Stimulated activated CD4-positive, alpha-beta T cell treated with anti-CD3 and anti-CD28 coated beads, Interleukin-12 subunit alpha, Interleukin-12 subunit beta, amount 100 ng/mL, for 4 hours (primary cell): ENCODE measurements around the gene ACOXL.

Source experiments
- DNase-seq: peaks from one replicate; pipeline ENCODE4 v3.0.0-alpha.2; 2020

Gene ACOXL

DNA sequence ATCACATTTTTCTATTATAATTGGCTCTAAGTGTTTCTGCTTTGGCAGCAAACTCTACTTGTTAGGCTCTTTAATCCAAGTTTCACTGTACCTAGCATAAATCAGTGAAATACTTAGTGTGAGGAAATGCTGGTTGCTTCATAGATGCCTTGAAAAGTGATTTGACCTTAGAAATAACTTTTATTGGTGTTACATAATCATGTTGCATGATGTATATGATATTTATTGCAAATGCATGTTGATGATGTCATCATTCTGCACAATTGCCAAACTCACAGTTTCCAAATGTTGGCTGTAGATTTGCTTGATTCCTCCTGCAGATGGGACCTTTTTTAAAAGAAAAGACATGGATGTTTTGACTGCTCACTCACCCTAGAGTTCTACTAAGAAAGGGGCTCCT is 250.8 kb downstream of the ACOXL start:
- no peak for DNase-seq

DNA sequence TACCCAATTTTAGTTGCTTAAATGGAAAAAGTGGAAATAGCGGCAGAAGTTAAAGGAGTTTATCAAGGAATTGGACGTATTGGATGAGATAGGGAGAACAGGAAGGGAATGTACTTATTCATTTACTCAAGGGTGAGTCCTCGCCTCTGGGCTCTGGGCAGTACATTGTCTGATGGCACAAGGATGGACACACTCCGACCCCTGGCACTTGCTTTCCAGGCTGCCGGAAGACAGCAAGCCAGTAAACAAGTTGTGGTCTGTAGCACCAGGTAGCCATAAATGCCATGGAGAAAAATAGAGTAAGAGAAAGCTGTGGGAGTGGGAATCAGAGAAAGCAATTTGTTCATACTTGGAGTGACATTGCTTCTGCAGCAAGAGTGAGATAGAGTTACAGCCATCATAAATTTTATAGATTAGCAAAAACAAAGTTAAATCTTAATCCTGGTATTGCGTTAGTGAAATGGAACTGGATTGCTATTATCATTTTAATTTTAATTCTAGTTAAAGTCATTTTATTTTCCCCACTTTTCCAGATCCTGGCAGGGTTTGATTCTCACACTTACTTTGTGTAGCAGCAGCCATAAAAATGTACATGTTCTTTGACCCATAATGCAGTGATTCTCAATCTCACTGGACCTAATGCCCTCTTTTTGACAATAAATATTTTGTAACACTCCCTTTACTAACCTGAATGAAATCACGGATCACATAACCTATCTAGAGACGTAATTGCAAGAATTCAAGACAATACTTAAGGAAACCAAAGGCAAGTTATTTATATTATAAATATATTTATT is 252.5 kb downstream of the ACOXL start:
- no peak for DNase-seq

DNA sequence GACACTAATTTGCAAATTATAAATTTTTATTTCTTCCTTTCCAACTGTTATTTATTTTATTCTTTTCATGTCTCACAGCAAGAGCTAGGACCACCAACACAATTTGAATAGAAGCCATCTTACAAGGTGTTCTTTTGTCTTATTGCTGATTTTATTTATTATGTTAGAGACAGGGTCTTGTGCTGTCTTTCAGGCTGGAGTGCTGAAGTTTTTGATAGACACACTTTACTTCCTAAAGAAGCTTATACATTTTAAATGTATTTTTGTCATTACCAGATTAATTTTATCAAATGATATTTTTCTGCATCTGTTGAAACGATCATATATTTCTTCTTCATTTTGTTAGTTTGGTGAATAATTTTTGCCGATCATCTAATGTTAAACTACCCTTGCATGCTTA is 258.1 kb downstream of the ACOXL start:
- DNase-seq = no peak

DNA sequence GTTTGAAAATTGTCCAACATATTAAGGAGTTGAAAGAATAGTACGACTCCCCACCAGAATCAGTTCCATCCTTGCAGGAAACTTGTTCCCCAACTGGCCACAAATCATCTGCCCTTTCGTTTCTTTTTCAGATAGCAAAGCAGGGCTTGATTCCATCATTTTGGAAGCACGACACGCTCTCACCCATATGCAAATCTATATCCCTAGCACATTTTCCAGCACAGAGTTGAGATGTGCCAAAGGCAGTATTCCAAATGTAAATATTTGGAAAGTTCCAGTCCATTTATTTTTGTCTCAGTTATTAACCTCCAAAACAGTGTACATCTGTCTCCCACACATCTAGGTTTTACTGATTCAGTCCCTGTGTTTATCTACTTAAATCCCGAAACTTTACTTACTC is 259.5 kb downstream of the ACOXL start:
- no peak for DNase-seq

DNA sequence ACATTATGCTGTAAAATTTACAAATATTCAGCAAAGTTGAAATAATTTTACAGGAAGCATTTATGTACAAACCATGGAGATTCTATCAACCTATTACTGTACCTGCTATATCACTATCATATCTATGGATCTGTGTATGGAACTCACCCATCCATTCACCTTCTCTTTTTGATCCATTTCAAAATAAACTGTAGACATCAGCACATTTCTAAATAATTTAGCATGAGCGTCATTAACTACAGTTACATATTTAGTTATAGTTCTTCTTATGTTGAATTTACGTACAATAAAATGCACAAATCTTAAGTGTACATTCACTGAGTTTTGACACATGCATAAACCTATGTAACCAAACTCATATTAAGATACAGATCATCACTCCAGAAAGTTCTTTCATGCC is 260.5 kb downstream of the ACOXL start:
- no peak for DNase-seq

DNA sequence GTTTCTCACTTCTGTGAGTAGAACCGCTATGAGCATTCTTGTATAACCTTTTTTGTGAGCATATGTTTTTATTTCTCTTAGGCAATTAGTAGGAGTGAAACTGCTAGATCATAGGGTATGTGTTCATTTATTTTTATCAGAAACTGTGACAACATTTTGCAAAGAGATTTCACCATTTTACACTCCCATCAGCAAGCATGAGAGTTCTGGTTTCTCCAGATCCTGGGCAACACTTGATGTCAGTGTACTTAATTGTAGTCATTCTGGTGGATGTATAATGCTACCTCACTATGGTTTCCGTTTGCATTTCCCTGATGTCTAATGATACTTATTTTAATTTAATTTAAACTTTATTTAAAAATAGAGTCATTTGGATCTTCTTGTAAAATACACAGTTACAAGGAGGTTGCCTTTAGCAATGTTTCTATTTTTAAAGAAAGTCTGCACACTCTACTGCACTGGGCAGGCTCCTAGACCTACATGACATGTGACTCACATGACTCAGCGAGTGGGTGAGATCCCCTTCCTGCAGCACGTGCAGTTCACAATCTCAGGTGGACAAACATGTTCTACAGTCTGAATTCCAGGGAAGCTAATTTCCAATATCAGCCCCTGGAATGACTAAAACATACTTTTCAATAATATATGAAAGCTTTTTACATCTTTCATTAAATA is 261.3 kb downstream of the ACOXL start:
- no peak for DNase-seq

DNA sequence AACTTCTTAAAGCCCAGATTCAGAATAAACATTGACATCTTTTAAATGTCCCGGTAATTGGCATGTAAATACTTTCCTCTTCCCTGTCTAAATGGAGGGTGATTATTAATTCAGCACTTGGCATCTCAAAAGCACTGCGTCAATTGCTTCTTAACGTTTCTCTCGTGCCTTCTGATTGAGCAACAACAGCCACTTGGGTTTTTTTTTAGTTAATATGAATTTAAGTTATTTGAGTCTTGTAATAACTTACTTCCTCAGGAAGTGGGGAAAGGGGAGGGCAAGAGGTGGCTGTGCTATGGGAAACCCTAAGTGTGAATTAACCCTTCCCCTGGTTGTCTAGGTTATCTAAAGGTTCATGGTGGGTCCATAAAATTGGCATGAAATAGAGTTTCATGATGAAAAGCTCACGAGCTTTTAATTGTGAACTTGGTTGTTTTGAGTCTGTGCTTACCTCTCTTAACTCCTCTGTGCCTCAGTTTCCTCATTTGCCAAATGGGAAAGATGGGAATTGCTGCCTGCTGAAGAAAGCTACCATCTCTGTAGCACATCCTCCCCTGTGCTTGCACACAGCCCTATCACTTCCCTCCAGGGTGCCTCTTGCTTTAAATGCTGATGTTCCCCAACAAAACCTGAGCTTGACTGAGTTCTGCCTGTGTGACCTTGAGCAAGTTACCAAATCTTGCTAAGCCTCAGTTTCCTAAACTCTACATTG is 262.0 kb downstream of the ACOXL start:
- no peak for DNase-seq

DNA sequence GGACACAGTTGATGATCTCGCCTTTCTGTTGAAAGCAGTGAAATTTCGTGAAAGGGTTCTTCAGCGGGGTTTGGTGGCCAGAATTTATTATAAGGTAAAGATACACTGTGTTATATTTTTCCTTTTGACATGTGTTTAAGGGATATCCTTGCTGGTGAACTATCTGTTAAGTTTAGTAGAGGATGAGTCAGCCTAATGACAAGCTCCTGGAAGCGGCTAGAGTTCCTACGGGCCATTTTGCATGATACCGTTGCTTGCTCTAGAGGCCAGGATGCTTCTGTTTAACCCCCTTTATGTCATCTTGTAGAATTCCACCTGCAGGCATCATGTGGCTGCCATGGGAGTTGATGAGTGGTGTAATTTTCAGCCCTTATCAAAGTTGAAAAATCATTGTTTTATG is 263.5 kb downstream of the ACOXL start:
- DNase-seq = no peak

DNA sequence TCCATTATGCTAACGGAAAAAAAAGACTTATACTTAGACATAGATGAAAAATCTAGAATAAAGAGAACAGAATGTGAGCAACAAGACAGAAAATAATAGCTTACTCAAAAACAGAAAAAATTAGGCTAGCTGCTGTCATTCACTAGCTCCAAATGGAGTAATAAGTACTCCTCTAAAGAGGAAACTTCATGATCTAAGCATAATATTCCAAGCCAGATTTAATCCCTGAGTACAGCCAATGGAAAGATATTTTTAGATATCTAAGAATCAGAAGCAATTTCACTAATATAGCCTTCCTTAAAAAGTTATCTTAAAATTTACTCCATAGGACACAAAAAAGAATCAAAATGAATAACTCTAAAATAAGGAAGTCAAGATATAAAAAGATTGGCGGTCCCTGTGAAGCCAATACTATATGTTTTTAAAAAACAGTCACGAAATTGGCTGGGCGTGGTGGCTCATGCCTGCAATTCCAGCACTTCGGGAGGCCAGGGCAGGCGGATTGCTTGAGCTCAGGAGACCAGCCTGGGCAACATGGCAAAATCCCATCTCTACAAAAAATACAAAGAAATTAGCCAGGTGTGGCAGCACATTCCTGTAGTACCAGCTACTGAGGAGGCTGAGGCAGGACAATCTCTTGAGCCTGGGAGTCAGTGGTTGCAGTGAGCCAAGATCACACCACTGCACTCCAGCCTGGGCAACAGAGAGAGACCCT is 265.1 kb downstream of the ACOXL start:
- DNase-seq = no peak

DNA sequence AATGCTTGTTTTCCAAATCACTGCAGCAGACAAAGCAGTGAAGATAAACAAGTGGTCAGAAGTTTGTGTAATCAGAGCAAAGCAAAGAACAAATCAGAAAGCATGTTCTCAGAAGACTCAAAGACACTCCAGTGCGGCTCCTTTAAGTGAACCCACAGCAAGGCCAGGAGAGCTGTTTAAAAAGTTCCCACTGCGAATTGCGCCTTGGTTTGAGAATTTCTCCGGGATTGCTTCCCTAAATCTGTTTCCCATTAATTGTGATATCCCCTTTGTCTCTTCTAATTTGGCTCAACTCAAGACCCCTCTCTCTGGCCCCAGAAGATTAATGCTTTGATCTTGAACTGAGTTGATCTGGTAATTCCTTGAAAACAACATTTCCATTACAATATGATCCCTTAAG is 265.9 kb downstream of the ACOXL start:
- no peak for DNase-seq

DNA sequence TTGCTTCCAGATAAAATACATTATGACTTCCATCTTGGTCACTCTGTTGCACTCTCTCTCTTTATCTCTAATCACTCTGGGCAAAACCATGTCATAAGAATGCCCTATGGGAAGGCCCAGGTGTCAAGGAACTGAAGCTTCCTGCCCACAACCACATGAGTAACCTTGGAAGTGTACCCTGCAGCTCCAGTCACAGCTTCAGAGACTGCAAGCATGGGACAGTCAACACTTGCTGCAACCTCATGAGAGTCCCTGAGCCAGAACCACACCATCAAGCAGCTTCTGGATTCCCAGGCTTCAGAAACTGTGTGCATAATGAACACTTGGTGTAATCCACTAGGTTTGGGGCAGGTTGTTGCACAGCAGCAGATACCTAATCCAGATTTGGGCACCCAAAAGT is 267.3 kb downstream of the ACOXL start:
- DNase-seq = no peak

DNA sequence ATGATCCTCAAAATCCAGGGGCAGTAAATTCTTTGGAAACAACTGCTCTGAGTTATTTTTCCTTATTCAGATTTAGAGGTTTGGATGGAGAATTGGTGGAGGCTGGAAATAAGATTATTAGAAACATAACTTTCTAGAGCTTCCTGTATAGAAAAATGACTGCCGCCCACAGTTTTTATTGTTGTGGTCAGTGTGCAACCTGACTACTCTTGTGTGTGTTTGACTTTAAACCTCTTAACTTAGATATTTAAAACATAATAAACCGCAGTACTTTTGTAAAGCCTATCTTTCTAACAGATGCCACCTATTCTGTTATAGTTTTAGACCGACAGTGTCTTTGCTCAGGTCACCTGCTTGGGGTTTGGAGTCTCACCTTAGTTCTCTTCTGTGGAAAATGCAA is 272.9 kb downstream of the ACOXL start:
- no peak for DNase-seq

DNA sequence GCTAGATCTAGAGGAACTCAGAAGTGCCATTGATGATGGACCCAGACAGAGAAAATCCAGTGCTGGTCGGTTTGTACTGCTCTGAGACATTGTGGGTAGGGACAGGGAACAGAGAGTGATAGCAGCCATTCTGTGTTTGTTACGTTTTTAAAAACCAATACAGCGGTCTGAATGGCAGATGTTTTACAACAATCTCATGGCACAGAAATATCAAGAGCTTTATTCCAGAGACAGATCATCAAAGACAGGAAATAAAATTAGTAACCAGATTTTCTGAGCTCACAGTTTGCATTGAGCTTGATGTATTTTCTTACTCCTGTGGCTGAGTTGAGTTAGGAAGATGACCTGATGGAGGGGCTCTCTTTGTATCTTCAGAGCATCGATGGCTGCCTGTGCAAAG is 273.4 kb downstream of the ACOXL start:
- no peak for DNase-seq

DNA sequence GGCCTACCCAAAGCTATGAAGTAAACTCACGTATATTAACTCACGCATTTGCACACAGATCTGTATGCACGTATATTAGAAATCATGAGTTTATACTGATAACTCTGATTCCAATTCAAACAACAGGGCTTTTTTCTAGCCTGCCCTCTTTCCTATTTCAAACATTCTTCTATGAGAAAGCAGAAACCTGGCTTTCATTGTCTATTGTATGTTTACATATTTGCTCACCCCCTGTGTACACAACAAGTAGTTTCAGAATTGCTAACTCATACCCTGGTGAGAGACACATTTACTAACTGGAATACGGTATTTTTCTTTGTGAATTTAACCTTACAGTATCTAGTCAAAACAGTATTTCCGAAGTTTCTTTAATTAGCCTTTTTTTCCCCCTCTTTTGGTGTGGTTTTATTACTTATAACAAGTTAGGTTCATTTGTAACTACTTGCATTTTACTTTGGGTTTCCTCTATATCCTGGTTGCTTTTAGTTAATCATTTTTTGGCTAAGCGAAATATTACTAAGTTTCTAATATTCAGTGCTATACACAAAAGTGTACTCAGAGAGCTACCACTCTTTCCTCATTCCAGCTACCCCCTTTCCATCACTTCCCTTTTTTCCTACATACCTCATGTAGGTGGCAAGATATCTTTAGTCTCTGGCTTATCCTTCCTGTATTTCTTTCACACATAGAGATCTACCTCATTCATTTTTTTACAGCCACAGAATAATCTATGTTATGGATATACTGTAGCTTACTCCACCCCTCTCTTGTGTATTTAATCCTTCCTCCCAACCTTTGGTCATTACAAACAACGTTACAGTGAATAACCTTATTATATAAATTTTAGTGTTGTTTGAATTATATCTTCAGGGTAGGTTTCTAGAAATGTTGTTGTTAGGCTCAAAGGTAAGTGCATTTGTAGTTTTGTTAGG is 275.6 kb downstream of the ACOXL start:
- DNase-seq = no peak

DNA sequence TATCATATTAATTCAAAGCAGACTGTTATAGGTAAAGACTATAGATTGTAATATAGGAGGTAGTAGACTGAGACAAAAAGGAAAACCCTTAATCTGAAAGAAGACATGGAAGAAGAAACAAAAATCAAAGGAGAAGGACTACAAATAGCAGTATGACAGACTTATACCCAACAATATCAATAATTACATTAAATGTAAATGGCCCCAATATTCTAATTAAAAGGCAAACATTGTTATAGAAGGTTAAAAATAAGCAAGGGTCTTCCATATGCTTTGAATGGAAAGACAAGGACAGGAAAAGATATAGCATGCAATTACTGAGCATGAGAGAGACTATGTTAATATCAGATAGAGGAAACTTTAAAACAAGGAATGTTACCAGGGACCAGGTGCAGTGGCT is 278.8 kb downstream of the ACOXL start:
- no peak for DNase-seq

DNA sequence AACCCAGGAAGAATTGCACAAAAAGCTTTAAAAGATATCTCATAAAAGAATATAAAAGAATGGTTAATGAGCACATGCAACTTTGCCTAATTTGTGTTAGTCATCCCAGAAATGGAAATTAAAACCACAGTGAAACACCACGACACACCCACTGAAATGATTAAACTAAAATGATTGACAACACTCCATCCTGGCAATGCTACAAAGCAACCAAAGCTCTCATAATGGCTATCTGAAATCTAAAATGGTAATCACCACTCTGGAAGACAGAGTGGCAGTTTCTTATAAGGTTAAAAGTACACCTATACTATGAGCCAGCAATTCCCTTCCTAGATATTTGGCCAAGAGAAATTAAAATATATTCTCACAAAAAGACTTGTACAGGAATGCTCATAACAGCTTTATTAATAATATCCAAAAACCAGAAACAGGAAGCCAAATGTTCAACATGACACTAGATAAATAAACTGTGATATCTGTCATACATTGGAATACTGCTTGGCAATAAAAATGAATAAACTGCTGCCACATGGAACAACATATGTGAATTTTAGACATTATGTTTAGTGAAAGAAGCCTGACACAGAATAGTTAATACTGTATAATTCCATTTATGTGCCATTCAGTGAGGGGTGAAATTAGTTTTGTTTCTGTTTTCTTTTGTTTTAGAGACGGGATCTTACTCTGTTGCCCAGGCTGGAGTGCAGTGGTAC is 283.1 kb downstream of the ACOXL start:
- DNase-seq = no peak

DNA sequence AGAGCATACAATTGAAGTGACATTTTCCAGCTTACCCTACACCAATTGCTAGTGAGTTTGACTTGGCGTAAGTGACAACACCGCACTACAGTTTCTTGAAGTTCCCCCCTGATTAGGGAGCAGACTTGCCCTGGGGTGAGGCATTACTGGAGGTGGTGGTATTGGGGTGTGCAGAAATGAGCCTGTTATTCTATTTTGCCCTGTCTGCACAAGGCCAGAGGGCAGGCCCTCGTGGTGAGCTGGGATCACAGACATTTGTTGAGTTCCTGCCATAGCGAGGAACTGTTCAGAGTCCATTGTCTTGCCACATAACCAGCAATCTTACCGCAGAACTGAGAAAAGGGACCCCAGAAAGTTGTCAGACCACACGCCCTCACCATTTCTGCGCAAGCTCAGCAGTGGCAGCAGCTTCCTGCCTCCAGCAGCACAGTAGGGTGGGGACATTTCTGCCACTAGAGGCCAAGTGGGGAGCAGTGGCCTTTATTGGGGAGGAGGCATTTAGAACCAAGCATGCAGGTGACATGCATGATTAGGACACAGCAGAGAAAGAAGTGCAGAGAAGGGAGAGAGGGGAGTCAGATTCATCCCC is 284.8 kb downstream of the ACOXL start:
- no peak for DNase-seq

DNA sequence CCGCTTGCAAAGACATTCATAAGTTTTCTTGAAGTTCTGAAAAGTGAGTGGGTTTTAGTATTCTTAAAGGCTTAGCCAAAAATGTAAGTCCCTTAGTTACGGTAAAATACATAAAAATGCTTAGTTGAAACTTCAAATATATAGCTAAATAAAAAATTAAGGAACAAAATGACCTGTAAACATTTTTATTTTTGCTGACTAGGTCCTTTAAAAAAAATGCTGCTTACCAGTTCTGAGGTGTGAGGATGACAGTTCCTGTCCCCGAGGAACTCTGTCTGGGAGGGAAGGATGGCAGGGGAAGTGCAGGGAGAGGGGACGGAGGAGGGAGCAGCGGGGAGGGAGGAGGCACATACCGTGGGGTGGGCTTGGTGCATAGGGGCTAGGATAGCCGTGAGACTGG is 285.5 kb downstream of the ACOXL start:
- DNase-seq = no peak

DNA sequence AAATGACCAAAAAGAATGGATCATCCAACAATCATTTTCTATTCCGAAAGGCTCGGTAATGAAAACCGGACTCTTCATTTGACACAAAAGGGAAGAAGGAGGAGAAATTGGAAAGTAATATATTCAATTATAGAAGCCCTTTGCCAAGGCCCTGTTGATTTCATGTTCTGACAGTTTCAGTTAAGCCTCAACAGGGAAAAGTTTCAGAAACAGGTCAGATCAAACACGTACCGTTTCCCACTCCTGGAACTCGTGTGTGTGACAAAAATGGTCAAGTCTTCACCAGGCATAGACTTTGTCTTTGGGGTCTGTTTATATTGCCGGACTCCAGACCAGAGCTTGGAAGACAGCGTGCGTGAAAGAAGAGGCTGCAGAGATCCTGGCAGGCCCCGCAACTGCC is 287.0 kb downstream of the ACOXL start:
- DNase-seq = no peak

DNA sequence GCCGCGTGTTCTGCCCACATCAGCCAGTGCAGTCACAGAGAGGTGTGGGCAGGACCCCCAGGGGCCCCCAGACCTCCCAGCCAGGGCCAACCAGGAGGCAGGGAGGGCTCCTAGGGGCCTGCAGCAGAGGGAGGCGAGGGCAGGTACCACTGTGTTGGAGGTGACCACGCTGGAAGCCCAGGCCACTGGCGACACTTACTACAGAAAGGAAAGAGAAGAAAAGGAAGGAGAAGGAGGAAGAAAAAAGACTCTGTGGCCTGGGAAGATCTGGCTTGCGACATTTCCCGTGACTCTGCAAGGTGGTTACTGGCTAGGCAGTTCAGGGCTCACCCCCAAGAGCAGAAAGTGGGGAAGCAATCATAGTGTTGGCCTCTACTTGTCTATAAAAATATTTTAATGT is 290.3 kb downstream of the ACOXL start:
- no peak for DNase-seq

DNA sequence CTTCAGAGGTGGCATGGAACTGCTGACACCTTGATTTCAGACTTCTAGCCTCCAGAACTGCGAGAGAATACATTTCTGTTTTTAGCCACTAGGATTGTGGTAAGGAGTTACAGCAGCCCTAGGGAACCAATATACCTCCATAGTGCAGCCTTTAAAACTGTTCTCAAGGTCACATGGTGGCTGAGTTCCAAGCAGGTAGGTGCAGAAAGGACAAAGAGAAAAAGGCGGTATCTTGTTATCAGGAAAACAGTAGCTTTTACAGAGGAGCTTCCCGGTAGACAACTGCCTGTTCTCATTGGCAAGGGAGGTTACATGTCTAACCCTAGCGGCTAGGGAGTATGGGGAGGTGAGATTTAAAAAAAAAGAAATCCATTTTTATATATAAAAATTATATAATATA is 292.1 kb downstream of the ACOXL start:
- no peak for DNase-seq
